Activated CD4-positive, alpha-beta T cell treated with anti-CD3 and anti-CD28 coated beads, Interleukin-2, amount 10 ng/mL, durations not matched to agents 7 days and 5 days (primary cell): Measurements from ENCODE around the gene RSL24D1. TPM values are rescaled to one million over a fixed set of nuclear protein-coding genes. Genes with fewer than 3 reads are reported as not detected.
"Not testable (repeated sequence)": the region's sequence is repeated elsewhere in the genome, so short reads cannot be mapped to it uniquely, and the experiment has no call there.

Source experiments
- CTCF ChIA-PET: fragments of 350-600 bp; sonication (Branson Sonifier 250); formaldehyde crosslinking; loops from one replicate; lab custom pipeline; 2021; ENCODE audit warnings: antibody characterized with exemption; lab: Charles Lee
- POLR2A ChIA-PET: fragments of 350-600 bp; sonication (Branson Sonifier 250); formaldehyde crosslinking; loops from one replicate; lab custom pipeline; 2021; ENCODE audit warnings: antibody characterized with exemption; lab: Charles Lee
- DNase-seq: peaks from one replicate; pipeline ENCODE4 v3.0.0-alpha.2; 2020
- H3K27ac Mint-ChIP-seq: one replicate; pipeline ENCODE4 v1.8.0; 2021; ENCODE audit warnings: mild to moderate bottlenecking, moderate library complexity, mixed read lengths
- H3K27me3 Mint-ChIP-seq: one replicate; pipeline ENCODE4 v1.8.0; 2021; ENCODE audit warnings: mixed read lengths
- H3K36me3 Mint-ChIP-seq: one replicate; pipeline ENCODE4 v1.8.0; 2021; ENCODE audit warnings: low read depth, mixed read lengths
- H3K4me1 Mint-ChIP-seq: one replicate; pipeline ENCODE4 v1.8.0; 2021; ENCODE audit warnings: mixed read lengths
- H3K4me3 Mint-ChIP-seq: one replicate; pipeline ENCODE4 v1.8.0; 2021; ENCODE audit warnings: mild to moderate bottlenecking, moderate library complexity, mixed read lengths
- H3K9me3 Mint-ChIP-seq: one replicate; pipeline ENCODE4 v1.8.0; 2021; ENCODE audit warnings: mixed read lengths
- total RNA-seq, 2 experiments: library from RNA; stranded (reverse); gene quantifications; one replicate each; pipeline ENCODE4 v1.2.3, GENCODE V29; 2021

RSL24D1 gene
- total RNA-seq, 2 experiments from 2014 or later, result 78.6 to 81.2 TPM

- H3K9me3 Mint-ChIP-seq, result peaks cover 8% of the 10 kb centered on the region
- H3K4me1 Mint-ChIP-seq, result peaks cover 21% of the 10 kb centered on the region
- H3K27me3 Mint-ChIP-seq, result no peaks in the 10 kb centered on the region
- ChIA-PET POLR2A (no interaction called here), CTCF (interaction anchor here (0.7 to 2.4 kb wide), 4 partner anchors 14 to 97 kb away, joined by 3 to 11 read pairs (median 4); no protein-coding TSS in a partner anchor)
- no peak overlapping the region for H3K4me3 Mint-ChIP-seq
- peaks cover 20% of the 10 kb centered on the region for H3K36me3 Mint-ChIP-seq
- H3K27ac Mint-ChIP-seq, result no peak overlapping the region
- DNase-seq, result no peak
These were observed 978 bp upstream of the RSL24D1 start for GRCh38 chr15:55197719-55198118.

GRCh38 chr15:55197362-55197705, 593 bp upstream of the RSL24D1 start:
- no peak overlapping the region for H3K4me3 Mint-ChIP-seq
- no peaks in the 10 kb centered on the region for H3K27me3 Mint-ChIP-seq
- H3K4me1 Mint-ChIP-seq, result peaks cover 25% of the 10 kb centered on the region
- H3K27ac Mint-ChIP-seq, result no peak overlapping the region
- ChIA-PET CTCF (interaction anchor here (0.7 to 2.4 kb wide), 8 partner anchors 10 to 242 kb away, joined by 3 to 11 read pairs (median 4); no protein-coding TSS in a partner anchor), POLR2A (interaction anchor here (0.6 kb wide), 1 partner anchor 237 kb away, joined by 3 read pairs; no protein-coding TSS in a partner anchor)
- peaks cover 23% of the 10 kb centered on the region for H3K36me3 Mint-ChIP-seq
- peak; percentile 21 for DNase-seq
- peaks cover 8% of the 10 kb centered on the region for H3K9me3 Mint-ChIP-seq

- ChIA-PET POLR2A (no interaction called here), CTCF (interaction anchor here (0.6 to 1.4 kb wide), 2 partner anchors 122 to 244 kb away, joined by 4 read pairs; no protein-coding TSS in a partner anchor)
- H3K27me3 Mint-ChIP-seq, result no peaks in the 10 kb centered on the region
- no peak overlapping the region for H3K27ac Mint-ChIP-seq
- H3K9me3 Mint-ChIP-seq, result peaks cover 8% of the 10 kb centered on the region
- DNase-seq, result no peak
- peaks cover 30% of the 10 kb centered on the region for H3K36me3 Mint-ChIP-seq
- no peak overlapping the region for H3K4me3 Mint-ChIP-seq
- peaks cover 33% of the 10 kb centered on the region for H3K4me1 Mint-ChIP-seq
These were observed 745 bp downstream of the RSL24D1 start for GRCh38 chr15:55195996-55196395.

GRCh38 chr15:55194256-55194655, 2.5 kb downstream of the RSL24D1 start:
- Mint-ChIP-seq H3K36me3 (peaks cover 36% of the 10 kb centered on the region), H3K4me1 (peaks cover 29% of the 10 kb centered on the region), H3K27me3 (no peaks in the 10 kb centered on the region), H3K27ac (peak overlapping the region; percentile 65), H3K9me3 (peaks cover 4% of the 10 kb centered on the region), H3K4me3 (no peak overlapping the region)
- ChIA-PET CTCF (no interaction called here), POLR2A (no interaction called here)
- DNase-seq, result no peak

- Mint-ChIP-seq H3K36me3 (peaks cover 64% of the 10 kb centered on the region), H3K4me1 (peaks cover 28% of the 10 kb centered on the region), H3K27ac (no peak overlapping the region), H3K27me3 (no peaks in the 10 kb centered on the region), H3K4me3 (no peak overlapping the region), H3K9me3 (no peaks in the 10 kb centered on the region)
- ChIA-PET POLR2A (no interaction called here), CTCF (interaction anchor here (1.6 kb wide), 1 partner anchor 9 kb away, joined by 4 read pairs; no protein-coding TSS in a partner anchor)
- DNase-seq, result no peak
These were observed 10.4 kb downstream of the RSL24D1 start for GRCh38 chr15:55186331-55186730.

GRCh38 chr15:55183679-55184078, 13.1 kb downstream of the RSL24D1 start:
- POLR2A ChIA-PET, result no interaction called here
- Mint-ChIP-seq H3K36me3 (peaks cover 51% of the 10 kb centered on the region), H3K27me3 (no peaks in the 10 kb centered on the region), H3K4me1 (peaks cover 26% of the 10 kb centered on the region), H3K9me3 (no peaks in the 10 kb centered on the region), H3K27ac (no peak overlapping the region), H3K4me3 (no peak overlapping the region)
- CTCF ChIA-PET, result interaction anchor here (1.6 kb wide), 1 partner anchor 13 kb away, joined by 3 read pairs; the partner anchor contains the start of gene RSL24D1
- no peak for DNase-seq

- ChIA-PET POLR2A (interaction anchor here (1.1 kb wide), 1 partner anchor 18 kb away, joined by 3 read pairs; the partner anchor contains the start of gene RSL24D1), CTCF (interaction anchor here (0.7 kb wide), 1 partner anchor 215 kb away, joined by 3 read pairs; no protein-coding TSS in a partner anchor)
- peaks cover 28% of the 10 kb centered on the region for H3K36me3 Mint-ChIP-seq
- DNase-seq, result no peak
- no peaks in the 10 kb centered on the region for H3K9me3 Mint-ChIP-seq
- no peaks in the 10 kb centered on the region for H3K27me3 Mint-ChIP-seq
- no peak overlapping the region for H3K27ac Mint-ChIP-seq
- no peak overlapping the region for H3K4me3 Mint-ChIP-seq
- peaks cover 4% of the 10 kb centered on the region for H3K4me1 Mint-ChIP-seq
These were observed 17.6 kb downstream of the RSL24D1 start for GRCh38 chr15:55179141-55179540.

GRCh38 chr15:55170361-55170760, 26.4 kb downstream of the RSL24D1 start:
- CTCF ChIA-PET, result no interaction called here
- POLR2A ChIA-PET, result no interaction called here
- DNase-seq, result no peak
- H3K27ac Mint-ChIP-seq, result no peak overlapping the region
- peaks cover 2% of the 10 kb centered on the region for H3K4me1 Mint-ChIP-seq
- no peaks in the 10 kb centered on the region for H3K9me3 Mint-ChIP-seq
- no peaks in the 10 kb centered on the region for H3K36me3 Mint-ChIP-seq
- H3K27me3 Mint-ChIP-seq, result no peaks in the 10 kb centered on the region
- H3K4me3 Mint-ChIP-seq, result no peak overlapping the region

- H3K4me3 Mint-ChIP-seq, result no peak overlapping the region
- no peaks in the 10 kb centered on the region for H3K27me3 Mint-ChIP-seq
- POLR2A ChIA-PET, result no interaction called here
- H3K27ac Mint-ChIP-seq, result no peak overlapping the region
- H3K4me1 Mint-ChIP-seq, result peaks cover 2% of the 10 kb centered on the region
- H3K36me3 Mint-ChIP-seq, result no peaks in the 10 kb centered on the region
- peak; percentile 55 for DNase-seq
- H3K9me3 Mint-ChIP-seq, result no peaks in the 10 kb centered on the region
- CTCF ChIA-PET, result no interaction called here
These were observed 28.3 kb downstream of the RSL24D1 start for GRCh38 chr15:55168350-55168974.

GRCh38 chr15:55164284-55164683, 32.5 kb downstream of the RSL24D1 start:
- Mint-ChIP-seq H3K36me3 (no peaks in the 10 kb centered on the region), H3K27me3 (no peaks in the 10 kb centered on the region), H3K4me1 (peaks cover 2% of the 10 kb centered on the region), H3K9me3 (no peaks in the 10 kb centered on the region), H3K4me3 (no peak overlapping the region), H3K27ac (no peak overlapping the region)
- ChIA-PET CTCF (no interaction called here), POLR2A (no interaction called here)
- no peak for DNase-seq

- Mint-ChIP-seq H3K36me3 (no peaks in the 10 kb centered on the region), H3K27ac (no peak overlapping the region), H3K4me1 (no peaks in the 10 kb centered on the region), H3K4me3 (no peak overlapping the region), H3K27me3 (peaks cover under 1% of the 10 kb centered on the region), H3K9me3 (no peaks in the 10 kb centered on the region)
- no peak for DNase-seq
- POLR2A ChIA-PET, result no interaction called here
- CTCF ChIA-PET, result no interaction called here
These were observed 45.1 kb downstream of the RSL24D1 start for GRCh38 chr15:55151631-55152030.

- H3K9me3 Mint-ChIP-seq, result not testable (repeated sequence)
These were observed 53.6 kb downstream of the RSL24D1 start for GRCh38 chr15:55143132-55143531.

GRCh38 chr15:55133972-55134371, 62.8 kb downstream of the RSL24D1 start:
- H3K27me3 Mint-ChIP-seq, result peaks cover 10% of the 10 kb centered on the region
- H3K4me3 Mint-ChIP-seq, result no peak overlapping the region
- H3K36me3 Mint-ChIP-seq, result peaks cover 3% of the 10 kb centered on the region
- ChIA-PET POLR2A (no interaction called here), CTCF (interaction anchor here (0.7 kb wide), 1 partner anchor 22 kb away, joined by 4 read pairs; no protein-coding TSS in a partner anchor)
- H3K9me3 Mint-ChIP-seq, result peaks cover 17% of the 10 kb centered on the region
- H3K4me1 Mint-ChIP-seq, result no peaks in the 10 kb centered on the region
- H3K27ac Mint-ChIP-seq, result no peak overlapping the region
- no peak for DNase-seq

More at GRCh38 chr15:55143132-55143531, 53.6 kb downstream of the RSL24D1 start:
- CTCF ChIA-PET, H3K36me3 Mint-ChIP-seq, H3K4me1 Mint-ChIP-seq, DNase-seq, H3K27me3 Mint-ChIP-seq, H3K27ac Mint-ChIP-seq, POLR2A ChIA-PET, H3K4me3 Mint-ChIP-seq: not testable (repeated sequence)
